Esophagus squamous epithelium (tissue), 5 donors: ENCODE results near the gene DAPK1. TPM values are rescaled to one million over a fixed set of nuclear protein-coding genes. Genes with fewer than 3 reads are reported as not detected.

Experiments used
- DNase-seq: peaks from one replicate; lab custom pipeline; 2025; lab: John Stamatoyannopoulos, UW
- H3K27ac ChIP-seq, 4 donors: fragments of 200-600 bp; sonication (generic); one replicate each; pipeline ENCODE4 v1.5.1; 2016 to 2019; ENCODE audit warnings: mild to moderate bottlenecking in 1 of 4
- H3K27me3 ChIP-seq, 4 donors: fragments of 200-600 bp; sonication (generic); 1 replicate in 3 of 4; 2 replicates in 1 of 4; pipeline versions ENCODE4 v1.5.1 to v1.6.0; 2017 to 2021; ENCODE audit warnings: antibody characterized with exemption in 1 of 4
- H3K36me3 ChIP-seq, 3 donors: fragments of 200-600 bp; sonication (generic); one replicate each; pipeline ENCODE4 v1.5.1; 2016 to 2019
- H3K4me1 ChIP-seq, 3 donors: fragments of 200-600 bp; sonication (generic); one replicate each; pipeline ENCODE4 v1.5.1; 2017 to 2019
- H3K4me3 ChIP-seq, 4 donors: fragments of 200-600 bp; sonication (generic); 1 replicate in 3 of 4; 2 replicates in 1 of 4; pipeline ENCODE4 v1.5.1; 2016 to 2019; ENCODE audit warnings: mild to moderate bottlenecking in 2 of 4, moderate library complexity in 1 of 4
- H3K9me3 ChIP-seq, 3 donors: fragments of 200-600 bp; sonication (generic); one replicate each; pipeline ENCODE4 v1.5.1; 2016 to 2019
- POLR2A ChIP-seq, 4 donors: fragments of 450-650 bp; IDR thresholded peaks; one replicate each; pipeline ENCODE4 v1.6.1; 2017; ENCODE audit warnings: antibody characterized with exemption in 4 of 4, mild to moderate bottlenecking in 4 of 4, moderate library complexity in 3 of 4
- WGBS, 2 donors: methylation state at CpG; one replicate each; pipeline ENCODE4 v1.1.5; 2018; 5-methylcytosine and 5-hydroxymethylcytosine counted together
- intact Hi-C: fragments of 100-400 bp; cut with DNase I; formaldehyde crosslinking; loops from one replicate; pipeline ENCODE4 v1.15.0; 2022
- total RNA-seq, 4 donors: library from RNA; depleted of rRNA; stranded (reverse); fragments of >200 nt; gene quantifications; one replicate each; pipeline ENCODE4 v1.1.0, GENCODE V29; 2016
- TF ChIP-seq, protein P1 (sequence below), 6 experiments: fragments of 450-650 bp in 4 of 6; fragments of 200-600 bp in 2 of 6; sonication (generic) in 2 of 6; IDR thresholded peaks; one replicate each; pipeline ENCODE4 v1.5.1; 2016 to 2019; ENCODE audit warnings: antibody characterized with exemption in 6 of 6, mild to moderate bottlenecking in 4 of 6, moderate library complexity in 4 of 6
- donor health status: DM: yes; HTN: yes; CAD: no.

The DAPK1 gene
- total RNA-seq, 4 donors from 2014 or later, result 2.2 to 14.5 (median 5.5) TPM

DNA sequence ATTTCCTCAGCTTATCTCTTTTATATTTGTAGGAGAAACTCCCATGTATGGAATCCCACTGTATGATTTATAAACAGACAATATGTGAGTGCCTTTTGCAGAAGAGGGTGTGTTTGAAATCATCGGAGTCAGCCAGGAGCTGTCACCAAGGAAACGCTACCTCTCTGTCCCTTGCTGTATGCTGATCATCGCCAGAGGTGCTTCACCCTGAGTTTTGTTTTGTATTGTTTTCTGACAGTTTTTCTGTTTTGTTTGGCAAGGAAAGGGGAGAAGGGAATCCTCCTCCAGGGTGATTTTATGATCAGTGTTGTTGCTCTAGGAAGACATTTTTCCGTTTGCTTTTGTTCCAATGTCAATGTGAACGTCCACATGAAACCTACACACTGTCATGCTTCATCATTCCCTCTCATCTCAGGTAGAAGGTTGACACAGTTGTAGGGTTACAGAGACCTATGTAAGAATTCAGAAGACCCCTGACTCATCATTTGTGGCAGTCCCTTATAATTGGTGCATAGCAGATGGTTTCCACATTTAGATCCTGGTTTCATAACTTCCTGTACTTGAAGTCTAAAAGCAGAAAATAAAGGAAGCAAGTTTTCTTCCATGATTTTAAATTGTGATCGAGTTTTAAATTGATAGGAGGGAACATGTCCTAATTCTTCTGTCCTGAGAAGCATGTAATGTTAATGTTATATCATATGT is 210.3 kb downstream of the DAPK1 start:
- intact Hi-C loops, result no loop called here
- no peak overlapping the region for H3K27ac ChIP-seq
- peaks cover 0 to 25% (median 0%) of the 10 kb centered on the region in 3 donors for H3K36me3 ChIP-seq
- H3K9me3 ChIP-seq, result no peaks in the 10 kb centered on the region
- 46 to 50% methylated on average over 6 of the region's 6 CpGs for WGBS, 2 donors
- TF ChIP-seq, protein P1, sequence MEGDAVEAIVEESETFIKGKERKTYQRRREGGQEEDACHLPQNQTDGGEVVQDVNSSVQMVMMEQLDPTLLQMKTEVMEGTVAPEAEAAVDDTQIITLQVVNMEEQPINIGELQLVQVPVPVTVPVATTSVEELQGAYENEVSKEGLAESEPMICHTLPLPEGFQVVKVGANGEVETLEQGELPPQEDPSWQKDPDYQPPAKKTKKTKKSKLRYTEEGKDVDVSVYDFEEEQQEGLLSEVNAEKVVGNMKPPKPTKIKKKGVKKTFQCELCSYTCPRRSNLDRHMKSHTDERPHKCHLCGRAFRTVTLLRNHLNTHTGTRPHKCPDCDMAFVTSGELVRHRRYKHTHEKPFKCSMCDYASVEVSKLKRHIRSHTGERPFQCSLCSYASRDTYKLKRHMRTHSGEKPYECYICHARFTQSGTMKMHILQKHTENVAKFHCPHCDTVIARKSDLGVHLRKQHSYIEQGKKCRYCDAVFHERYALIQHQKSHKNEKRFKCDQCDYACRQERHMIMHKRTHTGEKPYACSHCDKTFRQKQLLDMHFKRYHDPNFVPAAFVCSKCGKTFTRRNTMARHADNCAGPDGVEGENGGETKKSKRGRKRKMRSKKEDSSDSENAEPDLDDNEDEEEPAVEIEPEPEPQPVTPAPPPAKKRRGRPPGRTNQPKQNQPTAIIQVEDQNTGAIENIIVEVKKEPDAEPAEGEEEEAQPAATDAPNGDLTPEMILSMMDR (IDR thresholded peaks at IDR 0.05), result no peak
- no peak for TF ChIP-seq POLR2A (IDR thresholded peaks at IDR 0.05)
- H3K27me3 ChIP-seq, result no peaks in the 10 kb centered on the region
- no peak for DNase-seq
- peaks cover 0 to 9% (median 6%) of the 10 kb centered on the region in 3 donors for H3K4me1 ChIP-seq
- no peak overlapping the region for H3K4me3 ChIP-seq

DNA sequence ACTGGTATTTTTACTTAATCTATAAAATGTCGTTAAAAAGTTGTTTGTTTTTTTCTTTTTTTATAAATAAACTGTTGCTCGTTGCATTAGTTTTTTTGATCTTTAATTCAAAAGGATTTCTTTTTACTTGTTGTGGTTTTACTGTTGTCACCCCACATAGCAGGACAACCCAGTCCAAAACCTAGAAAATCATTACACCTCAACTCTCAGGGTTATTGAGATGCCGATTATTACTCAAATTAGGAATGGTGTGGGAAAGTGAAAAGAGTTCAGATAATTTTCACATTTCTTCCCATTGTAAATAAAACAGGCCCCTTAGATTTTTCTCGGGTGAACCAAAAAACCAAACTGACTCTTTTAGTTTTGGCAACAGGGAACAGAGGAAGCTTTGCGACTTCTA is 210.9 kb downstream of the DAPK1 start:
- Histone ChIP-seq H3K4me3 (no peak overlapping the region), H3K36me3 (peaks cover 0 to 20% (median 0%) of the 10 kb centered on the region in 3 donors), H3K9me3 (no peaks in the 10 kb centered on the region), H3K4me1 (peaks cover 2 to 11% (median 9%) of the 10 kb centered on the region in 3 donors), H3K27me3 (no peaks in the 10 kb centered on the region), H3K27ac (no peak overlapping the region)
- intact Hi-C loops, result no loop called here
- WGBS, 2 donors, result 59 to 74% methylated on average over 5 of the region's 5 CpGs
- TF ChIP-seq, protein P1 (IDR thresholded peaks at IDR 0.05), result no peak
- TF ChIP-seq POLR2A (IDR thresholded peaks at IDR 0.05), result no peak
- no peak for DNase-seq

DNA sequence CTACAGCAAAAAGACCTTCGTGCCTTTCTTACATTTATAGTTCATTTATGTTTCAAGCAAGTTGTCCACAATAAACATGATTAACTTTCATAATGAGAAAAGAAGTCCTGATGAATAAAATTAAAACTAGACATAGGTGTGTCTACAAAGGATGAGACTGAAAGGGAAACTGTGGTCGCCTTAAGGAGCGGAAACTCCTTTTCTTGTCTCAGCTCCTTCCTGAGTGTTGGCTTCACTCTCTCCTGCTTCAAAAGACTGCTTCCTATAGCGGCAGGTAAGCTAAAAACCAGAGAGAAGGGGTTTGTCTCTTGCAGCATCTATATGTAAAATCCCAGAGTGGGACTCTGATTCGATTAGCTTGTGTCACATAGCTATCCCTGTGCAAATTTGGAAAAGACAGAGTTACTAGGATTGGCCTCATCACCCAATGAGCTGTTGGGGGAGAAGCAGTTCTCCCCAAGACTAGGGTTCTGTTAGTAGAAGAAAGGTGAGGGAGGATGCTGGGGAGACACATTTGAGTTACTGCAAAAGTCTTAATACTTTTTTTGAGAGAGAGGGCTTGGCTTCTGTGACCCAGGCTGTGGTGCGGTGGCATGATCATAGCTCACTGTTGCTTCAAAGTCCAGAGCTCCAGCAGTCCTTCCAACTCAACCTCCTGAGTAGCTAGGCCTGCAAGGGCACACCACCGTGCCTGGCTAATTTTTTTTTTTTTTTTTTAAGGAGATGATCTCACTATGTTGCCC is 211.5 kb downstream of the DAPK1 start:
- no peaks in the 10 kb centered on the region for H3K9me3 ChIP-seq
- TF ChIP-seq, protein P1 (IDR thresholded peaks at IDR 0.05), result no peak
- TF ChIP-seq POLR2A (IDR thresholded peaks at IDR 0.05), result no peak
- peaks cover 0 to 17% (median 0%) of the 10 kb centered on the region in 3 donors for H3K36me3 ChIP-seq
- DNase-seq, result no peak
- intact Hi-C loops, result no loop called here
- no peak overlapping the region for H3K27ac ChIP-seq
- 59 to 75% methylated on average over 7 of the region's 7 CpGs for WGBS, 2 donors
- H3K27me3 ChIP-seq, result no peaks in the 10 kb centered on the region
- no peak overlapping the region for H3K4me3 ChIP-seq
- H3K4me1 ChIP-seq, result peaks cover 7 to 17% (median 9%) of the 10 kb centered on the region in 3 donors

DNA sequence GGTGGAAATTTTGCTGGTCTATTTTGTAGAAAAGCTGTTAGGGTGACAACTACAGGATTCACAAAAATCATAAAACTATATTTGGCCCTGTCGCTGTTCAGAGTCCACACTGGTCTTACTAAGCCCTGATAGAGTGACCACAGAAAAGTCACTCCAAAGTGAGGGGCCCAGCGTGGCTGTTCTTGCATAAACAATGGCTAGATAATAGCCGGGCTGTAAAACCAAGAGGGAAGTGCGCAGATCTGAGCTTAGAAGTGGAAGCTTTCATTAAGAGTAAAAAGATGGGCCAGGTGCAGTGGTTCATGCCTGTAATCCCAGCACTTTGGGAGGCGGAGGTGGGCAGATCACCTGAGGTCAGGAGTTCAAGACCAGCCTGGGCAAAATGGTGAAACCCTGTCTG is 212.8 kb downstream of the DAPK1 start:
- DNase-seq, result no peak
- Histone ChIP-seq H3K4me1 (peaks cover 7 to 27% (median 16%) of the 10 kb centered on the region in 3 donors), H3K9me3 (no peaks in the 10 kb centered on the region), H3K27ac (no peak overlapping the region), H3K36me3 (peaks cover 0 to 17% (median 0%) of the 10 kb centered on the region in 3 donors), H3K4me3 (no peak overlapping the region), H3K27me3 (no peaks in the 10 kb centered on the region)
- intact Hi-C loops, result no loop called here
- WGBS, 2 donors, result 75 to 82% methylated on average over 5 of the region's 5 CpGs
- TF ChIP-seq POLR2A (IDR thresholded peaks at IDR 0.05), result no peak
- TF ChIP-seq, protein P1 (IDR thresholded peaks at IDR 0.05), result no peak
